GM18517 (cell line): Measurements from ENCODE around the gene RAD51AP2.
"Not testable (repeated sequence)": the region's sequence is repeated elsewhere in the genome, so short reads cannot be mapped to it uniquely, and the experiment has no call there.

ENCODE experiments used
- ATAC-seq: cut with Tn5 transposase; IDR thresholded peaks from one replicate; pipeline ENCODE4 v1.9.1; 2021; ENCODE audit warnings: mild to moderate bottlenecking, moderate library complexity; ENCODE audit not compliant: unreplicated experiment

The RAD51AP2 gene

DNA sequence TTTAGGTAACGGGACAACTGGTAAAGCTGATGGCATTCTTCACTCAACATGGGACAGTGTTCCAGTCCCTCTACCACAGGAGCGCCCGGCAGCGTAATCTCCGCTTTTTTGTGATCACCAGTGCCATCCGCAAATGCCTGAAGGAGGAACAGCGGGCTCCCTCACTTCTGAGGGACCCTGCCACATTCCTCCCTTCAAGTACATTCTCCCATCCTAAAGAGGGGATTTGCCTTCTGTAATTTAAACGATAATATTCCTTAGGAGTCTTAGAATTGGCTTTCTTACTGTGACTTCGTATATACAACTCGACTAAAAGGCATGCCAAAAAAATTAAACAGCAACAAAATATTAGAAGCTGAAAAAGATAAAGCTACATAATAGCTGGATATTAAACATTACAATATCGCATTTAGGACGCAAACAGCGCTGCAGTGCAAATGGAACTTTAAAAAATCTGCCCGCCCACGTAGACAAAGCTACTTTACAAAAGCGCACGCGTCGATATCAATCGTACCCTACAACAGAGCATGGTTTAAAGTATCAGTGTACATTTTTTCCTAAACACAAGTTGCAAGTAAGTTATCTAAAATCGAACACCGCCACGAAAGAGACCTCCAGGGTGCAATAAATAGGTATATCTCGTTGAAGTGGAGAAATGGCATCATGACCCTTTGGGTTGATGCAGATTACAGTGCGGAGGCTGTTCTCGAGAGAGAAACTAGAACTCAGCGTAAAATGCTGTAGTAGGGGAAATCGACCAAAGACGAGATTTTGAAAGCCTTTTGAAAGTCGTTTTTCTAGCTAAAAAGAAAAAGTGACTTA lies 20.0 kb upstream of the RAD51AP2 start:
- ATAC-seq = peak; percentile 46

DNA sequence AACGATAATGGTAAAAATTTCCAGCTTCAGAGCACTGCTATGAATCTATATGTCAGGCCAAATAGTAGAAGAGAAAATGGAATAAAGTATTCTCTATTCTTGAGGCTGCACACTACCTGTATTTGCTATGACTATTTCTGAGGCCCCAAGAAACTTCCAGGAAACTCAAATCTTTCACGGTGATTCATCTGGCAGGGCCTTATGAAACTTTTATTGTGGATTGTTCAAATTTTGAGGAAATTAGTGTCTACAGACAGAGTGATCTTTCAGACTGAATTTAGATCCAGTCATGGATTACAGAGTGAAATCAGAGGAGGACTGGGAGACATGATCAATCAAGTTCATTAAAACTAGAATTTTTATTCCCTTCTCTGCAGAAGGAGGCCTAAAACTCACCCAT lies 18.2 kb upstream of the RAD51AP2 start:
- no peak for ATAC-seq

DNA sequence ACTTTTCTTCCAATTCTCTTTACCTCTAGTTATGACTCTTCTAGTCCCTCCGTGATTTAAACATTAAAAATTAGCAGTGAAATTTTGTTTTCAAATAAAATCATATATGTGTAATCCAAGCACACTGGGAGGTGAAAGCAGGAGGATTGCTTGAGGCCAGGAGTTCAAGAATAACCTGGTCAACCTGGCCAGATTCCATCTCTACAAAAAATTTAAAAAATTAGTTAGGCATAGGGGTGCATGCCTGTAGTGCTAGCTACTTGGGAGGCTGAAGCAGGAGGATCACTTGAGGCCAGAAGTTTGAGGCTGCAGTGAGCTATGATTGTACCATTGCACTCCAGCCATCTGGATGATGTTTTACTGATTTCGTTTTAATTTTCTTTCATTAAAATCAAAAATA lies 15.3 kb upstream of the RAD51AP2 start:
- no peak for ATAC-seq

DNA sequence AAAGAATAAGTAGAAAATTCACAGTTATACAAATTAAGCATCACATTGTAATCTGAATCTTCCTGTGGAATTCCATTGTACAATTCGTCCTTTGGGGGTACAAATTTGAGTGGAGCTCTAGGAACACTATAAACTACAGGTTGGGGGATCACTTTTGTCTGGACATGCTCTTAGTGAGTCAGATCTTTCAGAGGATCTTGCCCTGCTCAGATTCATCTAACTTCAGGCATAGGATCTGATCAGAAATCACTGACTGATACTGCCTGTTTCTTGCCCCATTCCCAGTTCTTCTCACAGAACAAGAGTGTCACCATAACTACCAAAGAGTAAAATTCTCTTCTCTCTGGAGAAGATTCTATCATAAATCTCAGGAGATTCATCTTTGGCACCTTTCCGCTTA lies 11.5 kb upstream of the RAD51AP2 start:
- ATAC-seq = no peak

DNA sequence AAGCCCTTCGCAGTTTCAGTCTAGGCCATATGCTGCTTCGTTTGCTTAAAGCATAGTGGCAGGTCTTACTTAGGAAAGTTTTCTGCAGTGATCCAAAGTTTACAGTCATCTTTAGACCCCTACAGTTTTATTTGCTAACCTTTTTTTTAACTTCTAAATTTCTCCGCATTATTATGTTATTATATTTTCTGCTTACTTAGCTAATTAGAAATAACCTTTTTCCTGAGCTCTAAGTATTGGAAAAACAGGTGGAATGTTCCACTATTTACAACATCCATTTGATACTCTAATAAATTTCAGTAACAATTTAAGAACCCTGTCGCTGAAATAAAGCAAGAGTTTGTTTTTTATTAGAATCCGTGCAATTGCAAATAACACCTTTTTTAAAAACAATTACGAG lies 4.1 kb upstream of the RAD51AP2 start:
- no peak for ATAC-seq

DNA sequence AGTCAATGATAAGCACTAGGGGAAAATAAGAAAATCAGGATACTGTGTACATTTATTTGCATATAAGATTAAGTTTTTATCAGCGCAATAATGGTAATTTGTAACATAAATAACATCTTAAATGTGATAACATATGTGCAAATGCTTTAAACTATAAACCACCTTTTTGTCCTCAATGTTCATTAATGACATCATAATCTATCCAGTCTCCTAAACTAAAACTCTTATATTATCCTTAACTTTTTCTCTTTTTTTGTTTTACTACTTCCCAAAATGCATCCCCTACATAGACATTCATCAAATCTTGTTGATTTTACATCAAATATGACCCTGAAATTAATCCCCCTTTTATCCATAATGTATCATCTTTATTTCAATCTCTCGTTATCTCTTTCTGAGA lies 3.4 kb upstream of the RAD51AP2 start:
- no peak for ATAC-seq

DNA sequence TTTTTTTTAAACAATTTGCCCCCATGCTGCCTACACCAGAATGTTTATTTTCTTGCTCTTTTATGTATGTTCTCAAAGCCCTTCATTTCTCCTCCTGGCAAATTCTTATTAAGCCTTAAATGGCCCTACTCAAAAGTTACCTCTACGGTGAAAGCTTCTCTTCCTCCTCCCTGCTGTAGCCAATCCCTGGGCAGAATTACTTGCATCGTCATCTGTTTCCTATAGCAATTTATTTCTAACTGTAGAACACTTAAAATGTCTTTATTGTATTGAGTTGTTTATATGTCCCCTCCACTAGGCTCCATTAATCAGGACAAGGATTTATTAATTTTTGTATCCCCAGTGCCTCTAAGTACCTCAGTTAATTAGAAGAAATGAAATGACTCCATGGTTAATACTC lies 2.5 kb upstream of the RAD51AP2 start:
- no peak for ATAC-seq

DNA sequence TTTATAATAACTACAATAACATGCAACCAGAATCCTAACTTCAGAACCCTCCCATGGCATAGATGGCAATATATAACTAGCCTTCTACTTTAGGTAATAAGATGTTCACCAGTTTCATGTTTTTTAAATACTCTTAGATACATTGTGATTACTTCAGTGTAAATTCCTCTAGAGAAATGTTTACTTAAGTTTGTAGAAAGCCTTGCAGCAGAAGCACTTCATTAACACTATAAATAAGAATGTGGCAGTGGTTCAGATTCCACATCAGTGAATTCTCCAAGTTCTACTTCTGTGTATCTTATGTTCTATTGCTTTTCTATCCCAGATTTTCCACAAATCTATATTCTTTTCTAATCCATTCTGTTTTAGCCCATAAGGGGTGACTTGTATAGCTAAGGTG lies 1.2 kb upstream of the RAD51AP2 start:
- ATAC-seq = no peak

DNA sequence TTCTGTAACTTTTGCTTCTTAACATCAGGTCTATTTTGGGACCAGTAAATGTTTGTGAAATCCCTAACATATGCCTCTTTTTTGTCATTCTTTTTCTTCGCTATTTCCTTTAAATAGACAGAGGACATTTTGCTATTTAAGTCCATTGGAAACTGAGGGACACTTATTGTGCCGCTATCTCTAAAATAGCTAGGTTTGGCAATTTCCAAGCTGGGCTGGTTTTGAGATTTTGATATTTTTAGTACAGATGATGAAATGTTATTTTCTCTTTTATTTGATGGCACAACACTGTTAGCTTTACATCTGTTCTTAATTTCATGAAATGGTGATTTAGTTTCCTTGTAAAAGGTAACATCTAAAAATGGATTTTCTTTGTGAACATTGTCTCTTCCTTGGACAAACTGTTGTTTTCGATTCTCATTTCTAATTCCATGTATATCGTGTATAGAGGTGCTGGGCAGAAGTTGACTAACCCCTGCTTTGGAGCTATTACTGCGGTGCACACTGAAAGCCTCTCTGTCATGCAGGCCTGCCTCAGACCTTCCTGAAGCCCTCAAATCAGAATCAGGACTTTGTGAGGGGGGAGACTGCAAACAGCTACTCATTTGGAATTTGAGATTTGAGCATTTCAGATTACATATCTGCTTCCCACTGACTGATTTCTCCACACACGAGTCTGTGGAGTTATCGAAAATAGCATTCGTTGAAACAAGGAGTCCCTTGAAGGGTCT lies 594 bp downstream of the RAD51AP2 start:
- peak; percentile 12 for ATAC-seq

DNA sequence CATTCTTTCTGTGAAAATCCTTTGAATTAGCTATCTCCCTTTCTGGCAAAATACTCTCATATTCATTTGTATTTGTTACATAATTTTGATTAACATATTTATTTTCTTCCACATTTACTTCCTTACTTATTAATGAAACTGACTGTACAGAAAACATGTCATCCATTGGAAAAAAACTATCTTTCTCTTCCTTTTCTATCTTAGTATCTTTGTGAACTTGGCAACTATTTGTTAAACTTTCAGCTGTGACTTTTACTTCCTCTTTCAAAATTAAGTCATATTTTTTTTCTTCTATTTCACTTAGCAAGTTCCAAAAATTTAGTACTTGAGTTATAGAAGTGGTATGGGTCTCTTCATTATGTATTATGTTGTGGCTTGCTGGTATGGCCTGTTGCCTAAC lies 2.6 kb downstream of the RAD51AP2 start:
- ATAC-seq = peak; percentile 60

DNA sequence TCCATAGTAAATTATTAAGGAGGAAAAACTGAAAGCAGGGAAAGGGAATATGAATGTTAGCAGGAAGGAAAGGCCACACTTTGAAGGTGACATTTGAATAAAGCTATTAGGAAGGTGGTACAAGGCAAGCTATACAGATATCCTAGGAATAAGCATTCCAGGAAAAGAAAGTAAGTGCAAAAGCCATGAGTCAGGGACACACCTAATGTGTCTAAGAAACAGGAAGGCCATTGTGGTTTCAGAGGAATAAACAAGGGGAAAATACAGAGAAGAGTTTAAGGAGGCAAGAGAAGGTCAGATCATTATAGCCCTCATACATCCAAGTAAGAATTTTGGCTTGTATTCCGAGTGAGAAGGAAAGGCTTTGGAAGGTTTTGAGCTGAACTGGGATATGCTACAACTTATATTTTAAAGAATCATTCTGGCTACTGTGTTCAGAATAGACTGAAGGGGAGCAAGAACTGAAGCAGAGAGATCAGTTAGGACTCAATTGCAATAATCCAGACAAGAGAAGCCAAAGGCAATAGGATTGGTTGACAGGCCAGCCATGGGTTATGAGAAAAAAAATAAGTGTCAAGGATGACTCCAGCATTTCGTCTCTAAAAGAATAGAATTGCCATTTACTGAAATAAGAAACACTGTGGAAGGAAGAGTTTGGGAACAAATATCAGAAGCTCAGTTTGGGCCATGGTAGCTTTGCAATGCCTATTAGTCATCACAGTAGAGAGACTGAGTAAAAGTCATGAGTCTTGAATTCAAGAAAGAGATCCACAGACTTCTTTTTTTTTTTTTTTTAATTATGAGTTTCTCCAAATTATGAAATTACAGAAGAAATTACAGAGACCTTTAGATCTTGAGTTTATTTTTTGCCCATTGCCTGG lies 11.3 kb downstream of the RAD51AP2 start:
- no peak for ATAC-seq

DNA sequence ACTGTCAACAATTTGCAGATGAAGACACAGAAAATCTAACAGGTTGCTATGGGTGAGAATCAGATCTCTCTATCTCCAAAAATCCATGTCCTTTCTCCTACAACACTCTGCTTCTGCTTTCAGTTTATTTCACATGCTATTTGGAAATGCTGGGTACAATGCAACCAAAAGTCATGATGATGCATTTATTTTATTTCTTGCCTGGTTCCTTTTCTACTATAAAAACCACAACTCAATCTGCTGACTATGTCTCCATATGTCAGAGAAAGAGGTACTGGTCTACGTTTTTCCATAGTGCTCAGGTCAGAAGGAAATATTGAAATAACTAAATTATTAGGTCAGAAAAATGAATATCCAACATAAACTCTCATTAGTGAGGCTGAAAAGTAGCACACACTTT lies 20.5 kb downstream of the RAD51AP2 start:
- no peak for ATAC-seq

DNA sequence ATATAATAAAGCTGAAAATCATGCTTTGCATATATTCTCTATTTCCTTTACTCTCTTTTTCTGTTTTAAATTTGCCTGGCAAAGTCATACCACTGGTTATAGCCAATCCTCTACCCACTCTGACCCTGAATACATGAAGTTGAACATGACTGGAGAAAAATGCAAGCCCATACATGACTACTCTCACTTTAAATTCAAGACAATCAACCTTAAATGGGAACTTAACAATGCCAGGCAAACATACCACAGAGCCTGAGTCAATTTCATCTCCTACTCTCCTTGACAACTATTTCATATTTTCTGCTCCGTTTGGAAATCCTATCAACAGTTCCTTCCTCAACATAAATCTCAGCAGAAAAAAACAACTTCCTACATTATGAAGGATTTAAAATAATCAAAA lies 22.6 kb downstream of the RAD51AP2 start:
- no peak for ATAC-seq

DNA sequence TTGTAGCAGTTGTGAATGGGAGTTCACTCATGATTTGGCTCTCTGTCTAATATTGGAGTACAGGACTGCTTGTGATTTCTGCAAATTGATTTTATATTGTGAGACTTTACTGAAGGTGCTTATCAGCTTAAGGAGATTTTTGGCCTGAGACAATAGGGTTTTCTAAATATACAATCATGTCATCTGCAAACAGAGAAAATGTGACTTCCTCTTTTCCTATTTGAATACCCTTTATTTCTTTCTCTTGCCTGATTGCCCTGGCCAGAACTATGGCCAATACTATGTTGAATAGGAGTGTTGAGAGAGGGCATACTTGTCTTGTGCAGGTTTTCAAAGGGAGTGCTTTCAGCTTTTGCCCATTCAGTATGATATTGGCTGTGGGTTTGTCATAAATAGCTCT lies 28.1 kb downstream of the RAD51AP2 start:
- not testable (repeated sequence) for ATAC-seq

DNA sequence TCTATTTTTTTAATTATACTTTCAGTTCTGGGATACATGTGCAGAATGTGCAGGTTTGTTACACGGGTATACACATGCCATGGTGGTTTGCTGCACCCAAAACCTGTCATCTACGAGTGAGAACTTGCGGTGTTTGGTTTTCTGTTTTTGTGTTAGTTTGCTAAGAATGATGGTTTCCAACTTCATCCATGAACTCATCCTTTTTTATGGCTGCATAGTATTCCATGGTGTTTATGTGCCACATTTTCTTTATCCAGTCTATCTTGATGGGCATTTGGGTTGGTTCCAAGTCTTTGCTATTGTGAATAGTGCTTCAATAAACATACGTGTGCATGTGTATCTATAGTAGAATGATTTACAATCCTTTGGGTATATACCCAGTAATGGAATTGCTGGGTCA lies 29.6 kb downstream of the RAD51AP2 start:
- ATAC-seq = not testable (repeated sequence)

DNA sequence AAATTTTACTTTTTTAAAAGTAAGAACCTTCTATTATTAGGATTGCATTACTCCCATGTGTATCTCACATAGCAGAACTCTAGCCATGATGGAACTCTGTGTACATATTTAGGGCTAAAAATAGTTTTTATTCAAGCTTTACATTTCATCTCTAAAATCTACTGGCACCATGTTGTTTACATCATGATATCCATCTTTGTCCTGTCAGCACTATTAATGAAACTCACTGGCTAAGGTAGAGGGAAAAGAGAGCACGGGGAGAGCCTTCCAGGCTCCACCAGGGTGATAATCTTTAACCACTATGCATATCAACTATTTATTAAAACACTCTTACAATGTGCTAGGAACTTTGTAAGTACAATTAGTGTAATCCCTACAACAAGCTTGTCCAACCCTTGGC lies 34.7 kb downstream of the RAD51AP2 start:
- ATAC-seq = no peak

DNA sequence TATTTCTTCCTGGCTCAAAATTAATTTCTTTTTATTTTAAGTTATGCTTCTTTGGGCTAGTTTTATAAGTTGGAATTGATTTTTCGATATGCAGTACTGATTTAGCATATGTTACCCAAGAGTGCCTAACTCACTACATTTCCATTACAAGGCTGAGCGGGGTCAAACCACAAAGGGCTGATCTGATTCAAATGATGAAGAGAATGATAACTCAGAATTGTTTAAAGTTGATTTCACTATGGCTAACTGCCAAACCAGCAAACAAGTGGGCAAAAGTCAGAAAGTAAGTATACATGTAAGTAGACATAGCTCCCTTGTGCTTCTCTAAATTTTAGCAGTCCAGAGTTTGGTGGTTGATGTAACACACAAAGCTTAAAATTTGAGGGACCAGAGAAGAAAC lies 35.6 kb downstream of the RAD51AP2 start:
- ATAC-seq = no peak

DNA sequence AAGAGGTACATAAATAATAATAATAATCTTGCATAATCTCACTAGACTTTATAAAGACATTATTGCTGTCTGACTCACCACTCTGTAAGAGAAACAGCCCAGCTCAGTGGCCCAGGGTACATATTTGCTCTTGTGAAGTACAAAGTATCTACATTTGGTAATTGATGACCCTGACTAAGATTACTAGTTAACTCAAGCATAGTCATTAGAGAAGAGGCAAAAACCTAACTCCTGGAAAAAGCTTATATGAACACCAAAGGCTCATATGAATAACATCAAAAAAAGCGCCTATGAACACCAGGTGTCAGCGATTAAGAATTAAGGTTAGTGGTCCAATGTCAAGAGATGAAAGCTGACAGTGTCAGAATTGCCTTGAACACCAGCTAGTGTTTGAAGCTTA lies 38.4 kb downstream of the RAD51AP2 start:
- ATAC-seq = no peak

DNA sequence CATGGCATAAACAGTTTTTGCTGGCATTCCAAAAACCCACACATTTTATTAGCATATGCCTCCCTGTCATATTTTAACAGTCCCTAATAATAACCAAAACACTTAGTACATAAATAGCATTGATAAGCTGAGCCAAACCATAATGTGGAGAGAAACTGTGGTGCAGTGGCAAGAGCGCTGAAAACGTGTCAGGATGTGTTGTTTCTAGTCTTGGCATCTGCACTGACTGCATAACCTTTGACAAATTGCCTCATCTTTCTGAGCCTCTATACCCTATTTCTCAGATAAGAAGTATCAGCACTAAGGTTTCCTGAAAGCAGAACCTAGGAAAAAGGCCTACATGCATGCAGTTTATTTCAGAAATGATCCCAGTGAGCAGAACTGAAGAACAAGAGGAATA lies 41.4 kb downstream of the RAD51AP2 start:
- ATAC-seq = no peak

DNA sequence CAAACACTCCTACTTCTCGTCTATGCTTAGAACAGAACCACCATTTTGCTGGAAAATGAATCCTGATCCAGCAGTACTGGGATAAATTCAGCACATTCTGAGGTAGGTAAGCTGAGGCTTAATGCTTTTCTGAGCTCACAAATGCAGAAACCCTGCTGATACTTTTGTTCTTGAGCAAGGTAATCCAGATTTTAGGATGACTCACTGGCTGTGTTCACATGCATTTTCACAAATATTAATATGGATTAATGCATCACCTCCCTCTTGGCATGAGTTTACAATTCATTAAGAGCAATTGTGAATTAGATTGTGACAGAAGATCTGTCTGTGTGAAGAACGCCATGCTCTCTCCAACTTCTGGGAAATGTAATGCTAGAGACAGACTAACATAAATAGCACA lies 42.2 kb downstream of the RAD51AP2 start:
- ATAC-seq = no peak

DNA sequence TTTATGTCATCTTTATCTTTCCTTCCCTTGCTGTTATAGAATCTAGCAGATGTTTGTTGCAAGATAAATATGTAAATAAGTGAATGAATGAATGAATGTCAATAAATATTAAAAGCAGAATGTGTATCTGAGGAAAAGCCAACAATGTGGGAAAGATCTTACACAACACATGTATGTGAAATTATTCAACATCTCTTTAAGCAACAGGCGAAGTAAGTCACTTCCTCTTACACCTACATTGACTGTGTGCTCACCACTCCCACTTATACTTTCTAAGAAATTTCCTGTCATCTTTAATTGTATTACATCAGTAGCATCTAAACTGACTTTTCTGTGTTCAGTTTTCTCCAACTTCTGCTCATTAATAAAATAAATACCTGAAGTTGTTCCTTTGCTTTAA lies 43.0 kb downstream of the RAD51AP2 start:
- no peak for ATAC-seq

DNA sequence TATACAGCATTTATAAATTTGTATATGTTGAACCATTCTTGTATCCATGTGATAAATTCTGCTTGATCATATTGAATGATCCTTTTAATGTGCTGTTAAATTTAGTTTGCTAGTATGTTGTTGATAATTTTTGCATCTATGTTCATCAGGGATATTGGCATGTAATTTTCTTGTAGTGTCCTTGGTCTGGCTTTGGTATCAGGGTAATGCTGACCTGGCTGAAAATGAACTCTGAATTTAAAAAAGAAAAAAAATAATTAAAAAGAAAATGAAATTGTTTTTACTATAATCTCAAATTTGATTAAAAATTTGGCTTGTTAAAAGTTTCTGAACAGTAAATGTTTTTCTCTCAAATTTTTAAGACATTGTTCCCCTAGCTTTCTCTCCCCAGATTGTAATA lies 46.3 kb downstream of the RAD51AP2 start:
- ATAC-seq = no peak
